ENCODE measurements around the gene AGBL4.

AGBL4 gene

DNA sequence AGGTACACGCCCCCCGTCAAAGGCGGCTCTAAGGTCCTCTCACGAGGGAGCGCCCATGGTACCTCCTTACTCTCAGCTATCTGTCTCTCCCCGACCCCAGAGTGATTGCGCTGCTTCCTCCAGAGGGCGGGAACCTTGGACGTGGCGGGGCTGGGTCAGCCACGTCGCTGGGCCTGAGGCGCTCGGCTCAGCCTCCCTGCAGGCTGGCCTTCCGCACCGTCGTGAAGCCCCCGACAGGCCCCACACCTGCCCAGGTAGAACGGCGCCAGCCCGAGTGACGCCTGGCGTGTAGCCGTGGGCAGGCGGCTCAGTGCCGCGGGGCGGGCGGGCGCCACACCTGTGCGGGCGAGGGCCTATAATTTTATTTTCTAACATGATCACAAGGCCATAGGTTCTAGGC lies 1124.9 kb downstream of the AGBL4 start:
- no peak for DNase-seq (ENCODE audit: extremely low read depth, low read depth)
- TF ChIP-seq, protein P1, sequence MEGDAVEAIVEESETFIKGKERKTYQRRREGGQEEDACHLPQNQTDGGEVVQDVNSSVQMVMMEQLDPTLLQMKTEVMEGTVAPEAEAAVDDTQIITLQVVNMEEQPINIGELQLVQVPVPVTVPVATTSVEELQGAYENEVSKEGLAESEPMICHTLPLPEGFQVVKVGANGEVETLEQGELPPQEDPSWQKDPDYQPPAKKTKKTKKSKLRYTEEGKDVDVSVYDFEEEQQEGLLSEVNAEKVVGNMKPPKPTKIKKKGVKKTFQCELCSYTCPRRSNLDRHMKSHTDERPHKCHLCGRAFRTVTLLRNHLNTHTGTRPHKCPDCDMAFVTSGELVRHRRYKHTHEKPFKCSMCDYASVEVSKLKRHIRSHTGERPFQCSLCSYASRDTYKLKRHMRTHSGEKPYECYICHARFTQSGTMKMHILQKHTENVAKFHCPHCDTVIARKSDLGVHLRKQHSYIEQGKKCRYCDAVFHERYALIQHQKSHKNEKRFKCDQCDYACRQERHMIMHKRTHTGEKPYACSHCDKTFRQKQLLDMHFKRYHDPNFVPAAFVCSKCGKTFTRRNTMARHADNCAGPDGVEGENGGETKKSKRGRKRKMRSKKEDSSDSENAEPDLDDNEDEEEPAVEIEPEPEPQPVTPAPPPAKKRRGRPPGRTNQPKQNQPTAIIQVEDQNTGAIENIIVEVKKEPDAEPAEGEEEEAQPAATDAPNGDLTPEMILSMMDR (IDR thresholded peaks at IDR 0.05; ENCODE audit: low read depth, low read length, missing control alignments), result no peak
- no peak overlapping the region for H3K4me3 ChIP-seq (replicated peaks; ENCODE audit: low read depth, low read length)

DNA sequence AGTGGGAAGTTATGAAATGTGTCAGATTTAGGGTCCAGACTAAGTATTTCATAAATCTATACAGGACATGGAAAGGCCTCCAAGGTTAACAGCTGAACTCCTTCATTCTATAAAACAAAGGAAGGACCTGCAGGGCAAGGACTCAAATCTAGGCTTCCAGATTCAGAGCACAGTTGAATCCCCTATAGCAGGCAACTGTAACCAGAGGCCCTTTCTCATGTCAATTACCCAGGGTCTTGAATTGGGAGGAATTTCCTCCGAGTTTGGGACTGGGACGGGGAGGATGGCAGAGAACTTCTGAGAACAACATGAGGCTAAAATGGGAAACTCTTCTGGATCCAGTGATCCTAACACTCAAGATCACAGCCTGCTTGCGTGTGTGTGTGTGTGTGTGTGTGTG lies 1134.1 kb downstream of the AGBL4 start:
- H3K4me3 ChIP-seq (replicated peaks; ENCODE audit: low read depth, low read length), result no peak overlapping the region
- TF ChIP-seq, protein P1 (IDR thresholded peaks at IDR 0.05; ENCODE audit: low read depth, low read length, missing control alignments), result no peak
- no peak for DNase-seq (ENCODE audit: extremely low read depth, low read depth)

DNA sequence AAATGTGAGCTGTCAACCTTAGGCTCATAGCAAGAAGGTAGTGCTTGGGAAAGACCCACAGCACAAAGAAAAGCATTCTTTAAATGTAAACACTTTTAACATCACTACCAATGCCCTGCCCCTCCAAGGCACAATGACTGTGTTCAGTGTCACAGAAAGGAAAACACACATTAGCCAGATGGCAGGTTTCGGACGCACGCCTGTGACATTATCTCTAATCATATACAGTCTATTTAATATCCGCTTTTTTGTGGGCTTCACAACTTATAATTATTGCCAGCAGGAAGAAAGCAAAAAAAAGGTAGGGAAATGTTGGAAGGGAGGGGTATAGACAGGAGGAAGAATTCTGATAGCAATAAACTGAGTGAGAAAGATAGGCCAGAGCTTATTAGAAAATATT lies 1134.7 kb downstream of the AGBL4 start:
- DNase-seq (ENCODE audit: extremely low read depth, low read depth), result no peak
- TF ChIP-seq, protein P1 (IDR thresholded peaks at IDR 0.05; ENCODE audit: low read depth, low read length, missing control alignments), result no peak
- H3K4me3 ChIP-seq (replicated peaks; ENCODE audit: low read depth, low read length), result no peak overlapping the region

DNA sequence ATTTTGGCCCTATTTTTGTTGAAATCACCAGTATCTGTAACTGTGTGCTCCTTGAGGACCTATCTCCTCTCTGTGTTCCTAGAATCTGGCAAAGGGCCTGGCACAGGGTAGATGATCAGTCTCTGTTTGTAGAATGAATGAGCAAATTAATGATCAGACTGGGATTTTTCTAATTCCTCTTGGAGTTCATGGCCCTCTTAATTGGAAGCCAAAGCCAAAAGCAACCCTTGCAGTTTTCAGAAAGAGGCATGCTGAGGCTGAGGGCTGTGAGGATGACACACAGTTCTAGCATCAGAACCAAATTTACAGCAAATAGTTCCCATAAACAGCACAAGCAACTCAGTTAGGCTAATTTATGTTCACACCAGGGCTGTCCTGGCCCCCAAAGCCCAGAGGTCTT lies 1136.0 kb downstream of the AGBL4 start:
- TF ChIP-seq, protein P1 (IDR thresholded peaks at IDR 0.05; ENCODE audit: low read depth, low read length, missing control alignments), result no peak
- no peak overlapping the region for H3K4me3 ChIP-seq (replicated peaks; ENCODE audit: low read depth, low read length)
- no peak for DNase-seq (ENCODE audit: extremely low read depth, low read depth)

DNA sequence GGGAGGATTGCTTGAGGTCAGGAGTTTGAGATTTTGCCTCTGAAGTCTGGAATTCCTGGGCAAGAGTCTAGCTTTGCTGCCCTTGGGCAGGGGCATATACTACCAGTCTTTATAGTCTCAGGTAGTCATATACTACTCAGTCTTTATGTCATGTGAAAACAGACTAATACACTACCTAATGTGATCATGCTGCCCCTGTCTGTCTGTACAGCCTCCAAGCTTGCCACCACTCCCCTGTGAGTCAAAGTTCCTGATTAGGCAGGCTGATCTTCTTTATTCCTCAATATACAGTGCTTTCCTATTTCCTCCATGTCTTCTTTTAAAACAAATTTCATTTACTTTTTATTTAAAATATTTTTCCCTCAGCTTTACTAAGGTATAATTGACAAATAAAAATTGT lies 1141.7 kb downstream of the AGBL4 start:
- no peak for DNase-seq (ENCODE audit: extremely low read depth, low read depth)
- TF ChIP-seq, protein P1 (IDR thresholded peaks at IDR 0.05; ENCODE audit: low read depth, low read length, missing control alignments), result no peak
- H3K4me3 ChIP-seq (replicated peaks; ENCODE audit: low read depth, low read length), result no peak overlapping the region

DNA sequence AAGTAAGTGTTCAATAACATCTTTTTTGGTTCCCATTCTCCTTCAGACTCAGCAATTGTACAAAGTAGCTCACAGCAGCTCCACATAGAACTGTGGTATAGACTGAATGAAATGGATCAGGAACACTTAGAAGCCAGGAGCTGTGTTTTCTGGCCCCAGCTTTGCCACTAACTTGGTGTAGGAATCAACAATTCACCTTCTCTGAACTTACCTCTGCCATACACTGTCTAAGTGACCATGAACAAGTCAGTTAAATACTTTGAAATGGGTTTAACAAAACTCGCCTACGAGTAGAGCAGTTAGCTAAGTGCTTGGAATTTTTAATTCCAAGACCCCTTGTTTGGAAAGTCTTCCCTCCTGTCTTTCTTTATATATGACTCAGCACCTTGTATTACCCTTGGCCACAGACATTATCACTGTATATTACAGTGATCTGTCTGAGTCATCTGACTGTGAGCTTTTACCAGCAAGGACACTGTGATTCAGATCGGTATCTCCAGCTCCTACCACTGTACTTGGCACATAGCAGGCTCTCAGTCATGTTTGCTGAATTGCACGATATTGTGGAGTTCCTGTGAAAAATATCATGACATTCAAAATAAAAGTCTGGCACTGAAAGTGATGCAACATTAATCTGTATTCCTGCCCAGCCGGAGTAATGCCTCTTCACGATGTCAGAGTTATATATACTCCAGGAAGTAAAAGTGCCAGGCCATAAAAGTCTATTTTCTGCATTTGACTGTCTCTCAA lies 1145.4 kb downstream of the AGBL4 start:
- DNase-seq (ENCODE audit: extremely low read depth, low read depth), result no peak
- no peak overlapping the region for H3K4me3 ChIP-seq (replicated peaks; ENCODE audit: low read depth, low read length)
- TF ChIP-seq, protein P1 (IDR thresholded peaks at IDR 0.05; ENCODE audit: low read depth, low read length, missing control alignments), result no peak

DNA sequence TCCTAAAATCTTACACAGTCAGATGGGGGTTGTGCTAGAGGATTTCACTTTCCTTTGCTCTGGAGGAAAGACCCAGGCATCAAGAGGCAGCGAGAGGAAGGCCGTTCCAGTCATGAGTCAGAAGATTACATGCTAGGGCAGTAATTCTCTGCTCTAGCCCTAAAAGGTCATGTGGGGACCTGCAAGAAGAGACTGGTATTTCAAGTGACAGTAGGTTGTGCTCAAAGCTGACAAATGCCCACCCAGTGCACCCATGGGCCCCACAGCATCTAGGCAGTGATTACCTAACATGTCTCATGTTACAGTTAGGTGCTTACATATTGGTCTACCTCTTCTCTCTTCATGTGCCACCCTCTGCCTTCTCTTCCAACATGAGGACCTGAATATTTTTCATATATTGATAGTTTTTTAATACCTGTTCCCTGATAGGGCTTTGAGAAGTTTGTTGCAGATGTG lies 1147.4 kb downstream of the AGBL4 start:
- DNase-seq (ENCODE audit: extremely low read depth, low read depth), result no peak
- TF ChIP-seq, protein P1 (IDR thresholded peaks at IDR 0.05; ENCODE audit: low read depth, low read length, missing control alignments), result no peak
- H3K4me3 ChIP-seq (replicated peaks; ENCODE audit: low read depth, low read length), result no peak overlapping the region
